HG03457 (cell line): Measurements from ENCODE around the gene PDZD7.
"Not testable (repeated sequence)": the region's sequence is repeated elsewhere in the genome, so short reads cannot be mapped to it uniquely, and the experiment has no call there.

Experiments
- ATAC-seq: cut with Tn5 transposase; IDR thresholded peaks from one replicate; pipeline ENCODE4 v1.9.1; 2021; ENCODE audit warnings: moderate number of reproducible peaks; ENCODE audit not compliant: unreplicated experiment

The PDZD7 gene

GRCh38 chr10:101041252-101041761, 10.4 kb upstream of the PDZD7 start:
- no peak for ATAC-seq

GRCh38 chr10:101040851-101041250, 9.9 kb upstream of the PDZD7 start:
- ATAC-seq, result no peak

GRCh38 chr10:101040061-101040460, 9.1 kb upstream of the PDZD7 start:
- ATAC-seq, result no peak

GRCh38 chr10:101038484-101038883, 7.6 kb upstream of the PDZD7 start:
- no peak for ATAC-seq

GRCh38 chr10:101036726-101037125, 5.8 kb upstream of the PDZD7 start:
- no peak for ATAC-seq

GRCh38 chr10:101035916-101036702, 5.2 kb upstream of the PDZD7 start:
- no peak for ATAC-seq

- no peak for ATAC-seq
Observed at GRCh38 chr10:101035314-101035713, 4.4 kb upstream of the PDZD7 start.

GRCh38 chr10:101034404-101034803, 3.5 kb upstream of the PDZD7 start:
- not testable (repeated sequence) for ATAC-seq

GRCh38 chr10:101033276-101033675, 2.3 kb upstream of the PDZD7 start:
- no peak for ATAC-seq

GRCh38 chr10:101032637-101033224, 1.8 kb upstream of the PDZD7 start:
- no peak for ATAC-seq

GRCh38 chr10:101031796-101032636, 1.1 kb upstream of the PDZD7 start:
- no peak for ATAC-seq

- no peak for ATAC-seq
Observed at GRCh38 chr10:101030496-101031127, 317 bp downstream of the PDZD7 start.

GRCh38 chr10:101029520-101030295, 1.2 kb downstream of the PDZD7 start:
- no peak for ATAC-seq

GRCh38 chr10:101028446-101029337, 2.2 kb downstream of the PDZD7 start:
- no peak for ATAC-seq

GRCh38 chr10:101027106-101027720, 3.7 kb downstream of the PDZD7 start:
- no peak for ATAC-seq

- ATAC-seq, result no peak
Observed at GRCh38 chr10:101022967-101023705, 7.8 kb downstream of the PDZD7 start.

GRCh38 chr10:101021692-101022251, 9.2 kb downstream of the PDZD7 start:
- ATAC-seq, result no peak

GRCh38 chr10:101021239-101021638, 9.7 kb downstream of the PDZD7 start:
- ATAC-seq, result no peak
